Measurements from ENCODE around the gene NBAS.

The NBAS gene

DNA sequence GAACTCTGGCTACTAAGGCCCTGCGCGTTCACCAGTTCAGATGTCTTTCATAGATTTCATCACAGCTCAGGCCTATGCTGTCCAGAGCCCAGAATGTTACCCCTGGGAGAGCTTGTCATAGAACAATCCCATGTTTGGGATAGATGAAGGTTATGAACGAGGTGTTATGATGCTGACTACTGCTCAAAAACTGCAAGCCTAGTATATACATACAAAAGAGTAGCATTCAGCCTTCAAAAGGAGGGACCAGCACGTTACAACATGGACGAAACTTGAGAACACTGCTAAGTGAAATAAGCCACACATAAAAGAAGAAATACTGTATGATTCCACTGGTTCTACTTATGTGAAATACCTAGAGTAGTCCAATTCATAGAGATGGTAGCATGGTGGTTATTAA lies 401.9 kb downstream of the NBAS start:
- TF ChIP-seq POLR2AphosphoS5 (IDR thresholded peaks at IDR 0.05; ENCODE audit: low read depth, low read length) (no peak), TAF1 (IDR thresholded peaks at IDR 0.05; ENCODE audit: borderline replicate concordance, insufficient read depth, low read length) (no peak), SIN3A (IDR thresholded peaks at IDR 0.05; ENCODE audit: borderline replicate concordance, insufficient read depth, low read length) (no peak), FOXP2 (optimal IDR thresholded peaks at IDR 0.05; ENCODE audit: borderline replicate concordance, extremely low read depth, extremely low read length, insufficient read depth) (no peak)
- TF ChIP-seq, protein P1, sequence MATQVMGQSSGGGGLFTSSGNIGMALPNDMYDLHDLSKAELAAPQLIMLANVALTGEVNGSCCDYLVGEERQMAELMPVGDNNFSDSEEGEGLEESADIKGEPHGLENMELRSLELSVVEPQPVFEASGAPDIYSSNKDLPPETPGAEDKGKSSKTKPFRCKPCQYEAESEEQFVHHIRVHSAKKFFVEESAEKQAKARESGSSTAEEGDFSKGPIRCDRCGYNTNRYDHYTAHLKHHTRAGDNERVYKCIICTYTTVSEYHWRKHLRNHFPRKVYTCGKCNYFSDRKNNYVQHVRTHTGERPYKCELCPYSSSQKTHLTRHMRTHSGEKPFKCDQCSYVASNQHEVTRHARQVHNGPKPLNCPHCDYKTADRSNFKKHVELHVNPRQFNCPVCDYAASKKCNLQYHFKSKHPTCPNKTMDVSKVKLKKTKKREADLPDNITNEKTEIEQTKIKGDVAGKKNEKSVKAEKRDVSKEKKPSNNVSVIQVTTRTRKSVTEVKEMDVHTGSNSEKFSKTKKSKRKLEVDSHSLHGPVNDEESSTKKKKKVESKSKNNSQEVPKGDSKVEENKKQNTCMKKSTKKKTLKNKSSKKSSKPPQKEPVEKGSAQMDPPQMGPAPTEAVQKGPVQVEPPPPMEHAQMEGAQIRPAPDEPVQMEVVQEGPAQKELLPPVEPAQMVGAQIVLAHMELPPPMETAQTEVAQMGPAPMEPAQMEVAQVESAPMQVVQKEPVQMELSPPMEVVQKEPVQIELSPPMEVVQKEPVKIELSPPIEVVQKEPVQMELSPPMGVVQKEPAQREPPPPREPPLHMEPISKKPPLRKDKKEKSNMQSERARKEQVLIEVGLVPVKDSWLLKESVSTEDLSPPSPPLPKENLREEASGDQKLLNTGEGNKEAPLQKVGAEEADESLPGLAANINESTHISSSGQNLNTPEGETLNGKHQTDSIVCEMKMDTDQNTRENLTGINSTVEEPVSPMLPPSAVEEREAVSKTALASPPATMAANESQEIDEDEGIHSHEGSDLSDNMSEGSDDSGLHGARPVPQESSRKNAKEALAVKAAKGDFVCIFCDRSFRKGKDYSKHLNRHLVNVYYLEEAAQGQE (IDR thresholded peaks at IDR 0.05; ENCODE audit: insufficient read depth in 1 of 2, low read depth in 2 of 2, low read length in 2 of 2): no peak

DNA sequence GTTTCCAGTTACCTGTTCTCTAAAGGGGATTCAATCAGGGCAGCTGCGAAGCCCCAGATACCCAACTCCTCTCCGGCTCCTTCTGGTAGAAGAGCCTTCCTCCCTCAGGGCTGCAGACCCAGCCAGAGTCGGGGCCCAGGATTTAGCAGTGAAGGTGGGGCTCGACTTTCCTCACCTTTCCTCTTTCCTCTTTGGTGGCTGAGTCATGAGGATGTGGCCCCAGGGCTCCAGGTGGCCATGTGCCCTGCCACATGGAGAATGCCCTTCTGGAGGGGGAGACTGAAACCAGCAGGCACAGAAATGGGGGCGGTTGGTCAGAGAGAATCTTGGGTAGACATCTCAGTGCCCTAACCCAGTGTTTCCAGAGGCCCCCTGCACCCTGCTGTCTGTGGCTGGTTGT lies 402.6 kb downstream of the NBAS start:
- TF ChIP-seq POLR2AphosphoS5 (IDR thresholded peaks at IDR 0.05; ENCODE audit: low read depth, low read length) (no peak), FOXP2 (optimal IDR thresholded peaks at IDR 0.05; ENCODE audit: borderline replicate concordance, extremely low read depth, extremely low read length, insufficient read depth) (no peak), SIN3A (IDR thresholded peaks at IDR 0.05; ENCODE audit: borderline replicate concordance, insufficient read depth, low read length) (no peak), TAF1 (IDR thresholded peaks at IDR 0.05; ENCODE audit: borderline replicate concordance, insufficient read depth, low read length) (no peak)
- TF ChIP-seq, protein P1 (IDR thresholded peaks at IDR 0.05; ENCODE audit: insufficient read depth in 1 of 2, low read depth in 2 of 2, low read length in 2 of 2): no peak

DNA sequence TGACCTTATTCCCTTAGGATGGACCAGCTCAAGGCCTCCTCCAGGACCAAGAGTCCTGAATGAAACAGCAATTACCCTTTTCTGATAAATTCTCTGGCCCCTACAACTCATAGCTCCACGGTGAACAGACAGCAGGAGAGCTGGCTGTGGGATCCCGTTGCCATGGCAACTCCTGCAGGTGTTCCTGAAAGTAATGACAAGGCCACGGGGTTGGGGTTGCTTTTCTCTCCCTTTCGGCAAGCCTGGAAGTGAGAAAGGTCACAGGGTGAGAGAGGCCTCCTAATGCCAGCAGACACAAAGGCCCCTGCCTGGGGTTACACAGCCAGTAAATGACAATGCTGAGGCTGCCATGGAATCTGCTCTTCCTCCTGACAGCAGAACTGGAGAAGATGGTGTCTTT lies 403.0 kb downstream of the NBAS start:
- TF ChIP-seq SIN3A (IDR thresholded peaks at IDR 0.05; ENCODE audit: borderline replicate concordance, insufficient read depth, low read length) (no peak), TAF1 (IDR thresholded peaks at IDR 0.05; ENCODE audit: borderline replicate concordance, insufficient read depth, low read length) (no peak), FOXP2 (optimal IDR thresholded peaks at IDR 0.05; ENCODE audit: borderline replicate concordance, extremely low read depth, extremely low read length, insufficient read depth) (no peak), POLR2AphosphoS5 (IDR thresholded peaks at IDR 0.05; ENCODE audit: low read depth, low read length) (no peak)
- TF ChIP-seq, protein P1 (IDR thresholded peaks at IDR 0.05; ENCODE audit: insufficient read depth in 1 of 2, low read depth in 2 of 2, low read length in 2 of 2): no peak

DNA sequence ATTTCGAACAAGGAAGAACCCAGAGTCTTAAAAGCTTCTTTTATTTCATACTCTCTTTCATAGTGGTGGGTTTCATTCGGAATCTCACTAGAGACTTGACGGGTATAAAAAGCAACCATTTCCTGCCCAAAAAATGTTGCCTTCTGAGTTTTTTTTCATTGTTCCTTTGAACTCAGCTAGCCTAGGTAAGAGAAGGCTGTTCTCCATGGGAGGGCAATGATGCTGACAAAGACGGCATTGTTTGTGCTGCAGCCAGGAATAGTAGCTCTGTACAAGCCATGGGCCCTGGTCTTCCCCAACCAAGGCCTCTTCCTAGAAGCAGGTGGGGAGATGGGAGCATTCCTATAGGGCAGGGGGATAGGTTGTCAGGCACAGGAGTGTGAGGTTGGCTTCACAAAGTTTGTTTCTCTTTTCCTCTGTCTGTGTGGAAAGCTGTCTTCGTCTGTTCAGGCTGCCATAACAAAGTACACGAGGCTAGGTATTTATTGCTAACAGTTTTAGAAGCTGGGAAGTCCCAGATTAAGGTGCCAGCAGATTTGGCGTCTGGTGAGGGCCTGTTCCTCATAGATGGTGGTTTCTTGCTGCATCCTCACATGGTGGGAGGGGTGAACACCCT lies 405.1 kb downstream of the NBAS start:
- TF ChIP-seq TAF1 (IDR thresholded peaks at IDR 0.05; ENCODE audit: borderline replicate concordance, insufficient read depth, low read length): no peak
- TF ChIP-seq SIN3A (IDR thresholded peaks at IDR 0.05; ENCODE audit: borderline replicate concordance, insufficient read depth, low read length): no peak
- TF ChIP-seq, protein P1 (IDR thresholded peaks at IDR 0.05; ENCODE audit: insufficient read depth in 1 of 2, low read depth in 2 of 2, low read length in 2 of 2): no peak
- no peak for TF ChIP-seq POLR2AphosphoS5 (IDR thresholded peaks at IDR 0.05; ENCODE audit: low read depth, low read length)
- TF ChIP-seq FOXP2 (optimal IDR thresholded peaks at IDR 0.05; ENCODE audit: borderline replicate concordance, extremely low read depth, extremely low read length, insufficient read depth): no peak

Measured in PFSK-1 (cell line).